GM19328 (cell line): ENCODE data around the gene MTHFD1L.

ENCODE experiments used
- ATAC-seq: cut with Tn5 transposase; IDR thresholded peaks from one replicate; pipeline ENCODE4 v1.9.1; 2021; ENCODE audit warnings: mild to moderate bottlenecking, moderate library complexity; ENCODE audit not compliant: unreplicated experiment

MTHFD1L gene

GRCh38 chr6:151143806-151144205 lies 278.3 kb downstream of the MTHFD1L start:
- no peak for ATAC-seq

- ATAC-seq = no peak
These were observed 281.8 kb downstream of the MTHFD1L start for GRCh38 chr6:151147118-151147832.

GRCh38 chr6:151148111-151148510 lies 282.6 kb downstream of the MTHFD1L start:
- ATAC-seq = no peak

DNA sequence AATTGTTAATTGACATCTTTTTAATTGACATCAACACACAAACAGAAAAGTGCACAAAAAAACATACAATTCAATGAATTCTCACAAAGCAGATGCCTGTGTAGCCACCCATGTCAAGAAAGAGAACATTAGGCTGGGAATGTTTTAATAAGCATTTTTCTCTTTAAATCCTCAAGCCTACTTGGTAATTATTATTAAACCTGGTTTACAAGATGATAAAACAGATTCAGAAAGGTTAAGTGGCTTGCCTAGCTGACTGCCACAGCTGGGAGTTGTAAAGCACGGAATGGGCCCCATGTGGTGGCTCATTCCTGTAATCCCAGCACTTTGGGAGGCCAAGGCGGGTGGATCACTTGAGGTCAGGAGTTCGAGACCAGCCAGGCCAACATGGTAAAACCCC lies 284.3 kb downstream of the MTHFD1L start:
- no peak for ATAC-seq
